ENCODE measurements around the gene NLE1.

GRCh38 chr17:35101036-35101435 is 41.1 kb downstream of the NLE1 start:
- TF ChIP-seq CTCF (conservative IDR thresholded peaks at IDR 0.05; ENCODE audit: low read length) = no peak
- TF ChIP-seq EZH2phosphoT487 (IDR thresholded peaks at IDR 0.05; ENCODE audit: borderline replicate concordance) = no peak

Data from Loucy (cell line).